Gastroesophageal sphincter (tissue), 4 donors: ENCODE measurements around the gene SRP9. TPM values are rescaled to one million over a fixed set of nuclear protein-coding genes. Genes with fewer than 3 reads are reported as not detected.
"Not testable (repeated sequence)": the region's sequence is repeated elsewhere in the genome, so short reads cannot be mapped to it uniquely, and the experiment has no call there.

Experiments used
- ATAC-seq: fragments of 150-250 bp; one replicate; pipeline ENCODE4 v1.9.1; 2016; ENCODE audit warnings: mild to moderate bottlenecking, moderate library complexity
- H3K27ac ChIP-seq, 4 donors: fragments of 200-600 bp; sonication (generic) in 3 of 4; 1 replicate in 3 of 4; 2 replicates in 1 of 4; pipeline ENCODE4 v1.5.1; 2016 to 2019
- H3K27me3 ChIP-seq: fragments of 200-600 bp; sonication (generic); one replicate; pipeline ENCODE4 v1.5.1; 2019
- H3K36me3 ChIP-seq, 2 donors: fragments of 200-600 bp; sonication (generic); one replicate each; pipeline ENCODE4 v1.5.1; 2019; ENCODE audit warnings: control low read depth in 1 of 2
- H3K4me1 ChIP-seq, 3 donors: fragments of 200-600 bp; sonication (generic); 1 replicate in 2 of 3; 2 replicates in 1 of 3; pipeline ENCODE4 v1.5.1; 2016 to 2019; ENCODE audit warnings: control low read depth in 2 of 3
- H3K4me3 ChIP-seq, 2 donors: fragments of 200-600 bp; sonication (generic); one replicate each; pipeline ENCODE4 v1.5.1; 2019; ENCODE audit warnings: mild to moderate bottlenecking in 1 of 2, moderate library complexity in 1 of 2
- H3K9me3 ChIP-seq, 3 donors: fragments of 200-600 bp; sonication (generic); one replicate each; pipeline ENCODE4 v1.5.1; 2017 to 2019; ENCODE audit warnings: control low read depth in 2 of 3
- EP300 ChIP-seq: sonication (generic); formaldehyde crosslinking; IDR thresholded peaks from one replicate; pipeline ENCODE4 v1.6.1; 2017; ENCODE audit warnings: antibody characterized with exemption, mild to moderate bottlenecking
- POLR2A ChIP-seq, 2 donors: fragments of 450-650 bp; IDR thresholded peaks; one replicate each; pipeline ENCODE4 v1.6.1; 2017; ENCODE audit warnings: antibody characterized with exemption in 2 of 2, mild to moderate bottlenecking in 2 of 2, moderate library complexity in 1 of 2
- POLR2AphosphoS5 ChIP-seq: sonication (generic); formaldehyde crosslinking; IDR thresholded peaks from one replicate; pipeline ENCODE4 v1.6.1; 2017; ENCODE audit warnings: antibody characterized with exemption
- WGBS, 2 donors: methylation state at CpG; one replicate each; pipeline ENCODE4 v1.1.5; 2018; ENCODE audit warnings: low coverage in 1 of 2; 5-methylcytosine and 5-hydroxymethylcytosine counted together
- total RNA-seq, 4 donors: library from RNA; depleted of rRNA; stranded (reverse); fragments of >200 nt; gene quantifications; one replicate each; pipeline ENCODE4 v1.1.0, GENCODE V29; 2016
- TF ChIP-seq, protein P1 (sequence below), 4 experiments: fragments of 200-600 bp in 2 of 4; fragments of 450-650 bp in 2 of 4; sonication (generic) in 1 of 4; IDR thresholded peaks; one replicate each; pipeline ENCODE4 v1.5.1; 2017 to 2019; ENCODE audit warnings: antibody characterized with exemption in 4 of 4, mild to moderate bottlenecking in 2 of 4, moderate library complexity in 2 of 4

The SRP9 gene
- total RNA-seq, 4 donors from 2014 or later, result 146 to 260 (median 216) TPM

DNA sequence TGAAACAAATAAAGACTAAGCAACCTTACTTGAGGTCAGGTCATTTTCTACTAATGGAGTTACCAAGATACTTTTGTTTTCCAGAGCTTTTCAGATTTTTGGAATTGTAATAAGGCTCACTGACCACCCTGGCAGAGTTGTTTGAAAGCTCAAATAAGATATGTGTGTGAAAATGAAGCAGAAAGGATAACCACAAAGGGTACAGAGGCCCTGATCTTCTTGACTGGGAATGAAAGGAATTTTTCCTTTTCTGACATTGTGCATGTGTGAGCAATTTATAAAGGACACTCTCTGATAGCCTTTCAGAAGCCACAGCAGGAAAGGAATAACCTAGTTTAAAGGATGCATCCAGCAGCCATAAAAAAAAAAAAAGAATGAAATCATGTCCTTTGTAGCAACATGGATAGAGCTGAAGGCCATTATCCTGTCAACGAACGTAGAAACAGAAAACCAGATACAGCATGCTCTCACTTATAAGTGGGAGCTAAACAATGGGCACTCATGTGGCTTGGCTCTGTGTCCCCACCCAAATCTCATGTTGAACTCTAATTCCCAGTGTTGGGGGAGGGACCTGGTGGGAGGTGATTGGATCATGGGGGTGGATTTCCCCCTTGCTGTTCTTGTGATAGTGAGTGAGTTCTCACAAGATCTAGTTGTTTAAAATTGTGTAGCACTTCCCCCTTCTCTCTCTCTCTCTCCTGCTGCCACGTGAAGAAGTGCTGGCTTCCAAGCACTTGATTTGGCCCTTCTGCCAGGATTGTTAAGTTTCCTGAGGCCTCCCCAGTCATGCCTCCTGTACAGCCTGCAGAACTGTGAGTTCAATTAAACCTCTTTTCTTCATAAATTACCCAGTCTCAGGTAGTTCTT lies 3.1 kb upstream of the SRP9 start:
- Histone ChIP-seq H3K9me3 (no peaks in the 10 kb centered on the region), H3K27ac (no peak overlapping the region), H3K27me3 (no peaks in the 10 kb centered on the region), H3K4me3 (no peak overlapping the region), H3K36me3 (no peaks in the 10 kb centered on the region), H3K4me1 (peaks cover 3 to 50% (median 15%) of the 10 kb centered on the region in 3 donors)
- WGBS, 2 donors, result 43 to 60% methylated on average over 3 of the region's 3 CpGs
- TF ChIP-seq POLR2A (IDR thresholded peaks at IDR 0.05), result no peak
- no peak for TF ChIP-seq EP300
- no peak for TF ChIP-seq POLR2AphosphoS5
- TF ChIP-seq, protein P1, sequence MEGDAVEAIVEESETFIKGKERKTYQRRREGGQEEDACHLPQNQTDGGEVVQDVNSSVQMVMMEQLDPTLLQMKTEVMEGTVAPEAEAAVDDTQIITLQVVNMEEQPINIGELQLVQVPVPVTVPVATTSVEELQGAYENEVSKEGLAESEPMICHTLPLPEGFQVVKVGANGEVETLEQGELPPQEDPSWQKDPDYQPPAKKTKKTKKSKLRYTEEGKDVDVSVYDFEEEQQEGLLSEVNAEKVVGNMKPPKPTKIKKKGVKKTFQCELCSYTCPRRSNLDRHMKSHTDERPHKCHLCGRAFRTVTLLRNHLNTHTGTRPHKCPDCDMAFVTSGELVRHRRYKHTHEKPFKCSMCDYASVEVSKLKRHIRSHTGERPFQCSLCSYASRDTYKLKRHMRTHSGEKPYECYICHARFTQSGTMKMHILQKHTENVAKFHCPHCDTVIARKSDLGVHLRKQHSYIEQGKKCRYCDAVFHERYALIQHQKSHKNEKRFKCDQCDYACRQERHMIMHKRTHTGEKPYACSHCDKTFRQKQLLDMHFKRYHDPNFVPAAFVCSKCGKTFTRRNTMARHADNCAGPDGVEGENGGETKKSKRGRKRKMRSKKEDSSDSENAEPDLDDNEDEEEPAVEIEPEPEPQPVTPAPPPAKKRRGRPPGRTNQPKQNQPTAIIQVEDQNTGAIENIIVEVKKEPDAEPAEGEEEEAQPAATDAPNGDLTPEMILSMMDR (IDR thresholded peaks at IDR 0.05), result no peak
- ATAC-seq, result no peak

DNA sequence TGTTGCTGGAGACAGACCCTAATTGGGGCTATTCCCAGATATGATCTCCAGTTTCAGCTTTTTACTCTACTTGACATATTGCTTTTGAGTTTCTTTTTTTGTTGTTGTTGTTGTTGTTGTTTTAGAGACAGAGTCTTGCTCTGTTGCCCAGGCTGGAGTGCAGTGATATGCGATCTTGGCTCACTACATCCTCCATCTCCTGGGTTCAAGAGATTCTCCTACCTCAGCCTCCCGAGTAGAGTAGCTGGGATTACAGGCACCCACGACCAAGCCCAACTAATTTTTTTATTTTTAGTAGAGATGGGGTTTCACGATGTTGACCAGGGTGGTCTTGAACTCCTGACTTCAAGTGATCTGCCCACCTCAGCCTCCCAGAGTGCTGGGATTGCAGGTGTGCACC lies 1.3 kb upstream of the SRP9 start:
- no peak for ATAC-seq
- H3K36me3 ChIP-seq, result no peaks in the 10 kb centered on the region
- no peaks in the 10 kb centered on the region for H3K27me3 ChIP-seq
- WGBS, 2 donors, result 92 to 94% methylated on average over 2 to 4 of the region's 4 CpGs
- peaks cover 3 to 62% (median 23%) of the 10 kb centered on the region in 3 donors for H3K4me1 ChIP-seq
- H3K9me3 ChIP-seq, result no peaks in the 10 kb centered on the region
- TF ChIP-seq POLR2AphosphoS5, result no peak
- TF ChIP-seq, protein P1 (IDR thresholded peaks at IDR 0.05), result no peak
- no peak overlapping the region for H3K4me3 ChIP-seq
- H3K27ac ChIP-seq, result peak overlapping the region in 3 of 4 donors; percentile 92 to 98 (median 95)

DNA sequence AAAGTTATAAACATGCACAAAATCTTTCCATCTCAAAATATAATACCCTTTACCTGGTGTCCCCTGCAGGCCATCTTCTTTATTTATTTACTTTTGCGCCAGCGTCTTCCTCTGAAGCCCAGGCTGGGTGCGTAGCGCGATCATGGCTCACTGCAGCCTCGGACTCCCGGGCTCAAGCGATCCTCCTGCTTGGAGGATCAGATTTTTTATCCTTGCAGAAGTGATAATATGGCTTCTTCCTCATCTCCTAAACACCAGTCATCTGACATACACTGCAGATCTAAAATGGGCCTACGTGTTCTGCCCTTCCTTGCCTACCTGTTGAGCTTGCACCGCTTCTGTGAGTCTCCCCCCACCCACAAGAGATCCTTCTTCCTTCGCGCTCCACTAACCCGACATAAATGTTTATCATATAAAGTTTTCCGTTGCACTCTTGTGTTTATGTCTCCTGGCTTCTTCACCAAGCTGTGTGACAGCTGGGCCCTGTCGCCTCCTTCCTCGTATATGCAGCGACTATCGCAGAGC lies 506 bp upstream of the SRP9 start:
- Histone ChIP-seq H3K27me3 (no peaks in the 10 kb centered on the region), H3K36me3 (no peaks in the 10 kb centered on the region), H3K27ac (peak overlapping the region; percentile 41 to 98 (median 94)), H3K4me3 (peak overlapping the region; percentile 35 to 66), H3K9me3 (no peaks in the 10 kb centered on the region), H3K4me1 (peaks cover 3 to 62% (median 19%) of the 10 kb centered on the region in 3 donors)
- no peak for TF ChIP-seq POLR2A (IDR thresholded peaks at IDR 0.05)
- no peak for TF ChIP-seq EP300
- TF ChIP-seq, protein P1 (IDR thresholded peaks at IDR 0.05), result no peak
- TF ChIP-seq POLR2AphosphoS5, result no peak
- WGBS, 2 donors, result 6% methylated on average over 14 to 16 of the region's 18 CpGs
- ATAC-seq, result peak; percentile 2

DNA sequence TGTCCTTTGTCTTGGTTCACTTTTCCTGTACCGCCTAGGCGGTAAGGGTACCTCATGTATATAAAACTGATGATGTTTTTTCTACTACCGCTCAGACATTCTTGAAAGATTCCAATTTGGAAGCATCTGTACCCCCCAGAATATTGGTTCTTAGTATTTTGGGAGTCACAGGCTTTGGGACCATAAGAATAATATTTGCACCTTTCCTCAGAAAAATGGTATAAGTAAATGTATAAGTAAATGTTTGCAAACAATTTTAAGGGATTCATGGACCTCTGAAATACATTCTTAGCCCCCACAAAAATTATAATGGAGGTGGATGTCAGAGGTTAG lies 677 bp downstream of the SRP9 start:
- H3K27me3 ChIP-seq, result no peaks in the 10 kb centered on the region
- TF ChIP-seq POLR2AphosphoS5 (no peak), EP300 (no peak), POLR2A (IDR thresholded peaks at IDR 0.05) (no peak)
- TF ChIP-seq, protein P1 (IDR thresholded peaks at IDR 0.05), result no peak
- peaks cover 3 to 64% (median 26%) of the 10 kb centered on the region in 3 donors for H3K4me1 ChIP-seq
- ATAC-seq, result no peak
- no peaks in the 10 kb centered on the region for H3K36me3 ChIP-seq
- peak overlapping the region; percentile 91 to 98 (median 94) for H3K27ac ChIP-seq
- H3K9me3 ChIP-seq, result no peaks in the 10 kb centered on the region
- H3K4me3 ChIP-seq, result peak overlapping the region; percentile 66 to 81
- WGBS, 2 donors, result 0 to 3% methylated on average over 1 to 3 of the region's 3 CpGs

DNA sequence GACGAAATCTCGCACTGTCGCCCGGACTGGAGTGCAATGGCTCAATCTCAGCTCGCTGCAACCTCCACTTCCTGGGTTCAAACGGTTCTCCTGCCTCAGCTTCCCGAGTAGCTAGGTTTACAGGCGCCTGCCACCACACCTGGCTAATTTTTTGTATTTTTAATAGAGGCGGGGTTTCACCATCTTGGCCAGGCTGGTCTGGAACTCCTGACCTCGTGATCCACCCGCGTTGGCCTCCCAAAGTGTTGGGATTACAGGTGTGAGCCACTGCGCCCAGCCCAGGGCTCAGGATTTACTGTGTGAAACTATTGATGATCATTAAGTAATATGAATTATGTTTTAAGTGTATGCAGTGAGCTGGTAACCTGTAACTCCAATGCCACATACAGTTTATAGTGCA lies 1.5 kb downstream of the SRP9 start:
- H3K9me3 ChIP-seq, result not testable (repeated sequence)
- H3K27ac ChIP-seq, result peak overlapping the region in 3 of 4 donors; percentile 50 to 98 (median 92)

More for the DNA sequence above, 1.5 kb downstream of the SRP9 start:
- Histone ChIP-seq H3K4me3 (peak overlapping the region; percentile 66 to 81), H3K4me1 (peaks cover 3 to 70% (median 26%) of the 10 kb centered on the region in 3 donors)
- H3K27me3 ChIP-seq, H3K36me3 ChIP-seq, ATAC-seq: not testable (repeated sequence)
- 37 to 59% methylated on average over 5 to 8 of the region's 13 CpGs for WGBS, 2 donors
